GM21717 (cell line): ENCODE measurements around the gene MRPL41.
A peak's percentile ranks its signal among the peaks of the same experiment; 100 is the strongest.
"Not testable (repeated sequence)": the region's sequence is repeated elsewhere in the genome, so short reads cannot be mapped to it uniquely, and the experiment has no call there.

Experiments
- ATAC-seq: cut with Tn5 transposase; IDR thresholded peaks from one replicate; pipeline ENCODE4 v1.9.1; 2021; ENCODE audit warnings: mild to moderate bottlenecking, moderate library complexity; ENCODE audit not compliant: unreplicated experiment

The MRPL41 gene

DNA sequence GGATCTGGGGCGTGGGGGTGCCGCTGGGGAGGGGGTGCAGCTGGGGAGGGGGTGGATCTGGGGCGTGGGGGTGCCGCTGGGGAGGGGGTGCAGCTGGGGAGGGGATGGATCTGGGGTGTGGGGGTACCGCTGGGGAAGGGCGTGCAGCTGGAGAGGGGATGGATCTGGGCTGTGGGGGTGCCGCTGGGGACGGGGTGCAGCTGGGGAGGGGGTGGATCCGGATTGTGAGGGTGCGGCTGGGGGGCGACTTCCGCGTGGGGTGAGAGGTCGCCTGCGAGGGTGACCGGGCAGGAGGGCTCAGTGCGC, 768 bp upstream of the MRPL41 start:
- not testable (repeated sequence) for ATAC-seq

- ATAC-seq: peak; percentile 27
Observed at GRCh38 chr9:137552022-137552768, 516 bp downstream of the MRPL41 start.

DNA sequence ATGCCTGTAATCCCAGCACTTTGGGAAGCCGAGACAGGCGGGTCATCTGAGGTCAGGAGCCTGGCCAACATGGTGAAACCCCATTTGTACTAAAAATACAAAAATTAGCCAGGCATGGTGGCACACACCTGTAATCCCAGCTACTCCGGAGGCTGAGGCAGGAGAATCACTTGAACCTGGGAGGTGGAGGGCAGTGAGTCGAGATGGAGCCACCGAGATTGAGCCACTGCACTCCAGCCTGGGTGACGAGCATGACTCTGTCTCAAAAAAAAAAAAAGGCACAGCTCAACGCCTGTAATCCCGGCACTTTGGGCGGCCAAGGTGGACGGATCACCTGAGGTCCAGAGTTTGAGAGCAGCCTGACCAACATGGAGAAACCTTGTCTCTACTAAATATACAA, 2.0 kb downstream of the MRPL41 start:
- ATAC-seq: not testable (repeated sequence)

GRCh38 chr9:137554349-137554748, 2.7 kb downstream of the MRPL41 start:
- ATAC-seq: no peak

GRCh38 chr9:137555179-137555578, 3.5 kb downstream of the MRPL41 start:
- no peak for ATAC-seq

DNA sequence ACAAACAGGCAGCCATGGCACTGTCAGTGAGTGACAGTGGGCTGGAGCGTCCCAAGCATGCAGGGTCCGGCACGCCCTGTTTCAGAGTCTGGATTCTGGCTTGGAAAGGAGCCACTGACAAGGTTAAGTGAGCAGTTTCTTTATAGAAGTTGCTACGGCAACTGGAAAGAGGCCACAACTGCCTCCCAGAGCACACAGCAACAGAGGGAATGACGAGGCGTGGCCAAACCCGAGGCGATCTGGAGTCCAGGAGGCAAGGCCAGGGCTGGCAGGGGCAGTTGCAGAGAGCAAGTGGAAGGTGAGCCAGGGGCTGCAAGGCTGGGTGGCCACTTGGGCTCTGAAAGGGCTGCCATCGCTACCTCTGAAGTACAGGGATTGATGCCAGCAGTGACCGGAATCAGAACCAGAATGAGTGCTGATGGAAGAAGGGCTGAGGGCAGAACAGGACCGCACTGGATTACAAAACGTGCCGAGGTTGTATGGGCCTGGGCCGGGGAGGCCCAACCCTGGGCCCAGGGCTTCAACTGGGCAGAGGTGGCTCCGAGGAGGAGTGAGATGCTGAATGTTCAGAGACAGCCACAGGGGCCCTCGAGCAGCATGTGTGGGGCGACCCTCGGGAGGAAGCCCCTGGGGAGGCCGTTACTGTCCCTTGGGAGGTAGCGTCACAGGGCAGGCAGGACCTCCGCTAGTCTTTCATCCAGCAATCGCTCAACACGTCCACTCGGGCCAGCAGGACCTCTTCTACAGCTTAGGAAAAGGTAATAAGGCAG, 4.6 kb downstream of the MRPL41 start:
- no peak for ATAC-seq

DNA sequence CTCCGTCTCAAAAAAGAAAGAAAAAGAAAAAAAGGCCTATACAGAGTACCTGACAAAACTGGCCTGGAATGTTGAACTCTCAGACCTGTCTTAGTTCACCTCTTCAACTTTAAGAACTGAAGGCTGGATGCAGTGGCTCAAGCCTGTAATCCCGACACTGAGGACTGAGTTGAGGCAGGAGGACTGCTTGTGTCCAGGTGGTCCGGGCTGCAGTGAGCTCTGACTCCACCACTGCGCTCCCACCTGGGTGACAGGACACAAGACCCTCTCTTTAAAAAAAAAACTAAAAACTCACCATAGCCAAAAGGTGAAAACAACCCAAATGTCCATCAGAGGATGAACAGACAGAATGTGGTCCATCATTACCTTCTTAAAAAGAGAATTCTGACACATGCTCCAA, 6.4 kb downstream of the MRPL41 start:
- no peak for ATAC-seq

- ATAC-seq: no peak
Observed at GRCh38 chr9:137564134-137564533, 12.5 kb downstream of the MRPL41 start.

GRCh38 chr9:137564817-137565411, 13.2 kb downstream of the MRPL41 start:
- no peak for ATAC-seq

- not testable (repeated sequence) for ATAC-seq
Observed at GRCh38 chr9:137568445-137568844, 16.8 kb downstream of the MRPL41 start.

- no peak for ATAC-seq
Observed at GRCh38 chr9:137569609-137570203, 18.0 kb downstream of the MRPL41 start.

- no peak for ATAC-seq
Observed at GRCh38 chr9:137570566-137570965, 18.9 kb downstream of the MRPL41 start.

GRCh38 chr9:137574192-137574591, 22.5 kb downstream of the MRPL41 start:
- no peak for ATAC-seq

GRCh38 chr9:137575364-137575715, 23.7 kb downstream of the MRPL41 start:
- ATAC-seq: no peak

DNA sequence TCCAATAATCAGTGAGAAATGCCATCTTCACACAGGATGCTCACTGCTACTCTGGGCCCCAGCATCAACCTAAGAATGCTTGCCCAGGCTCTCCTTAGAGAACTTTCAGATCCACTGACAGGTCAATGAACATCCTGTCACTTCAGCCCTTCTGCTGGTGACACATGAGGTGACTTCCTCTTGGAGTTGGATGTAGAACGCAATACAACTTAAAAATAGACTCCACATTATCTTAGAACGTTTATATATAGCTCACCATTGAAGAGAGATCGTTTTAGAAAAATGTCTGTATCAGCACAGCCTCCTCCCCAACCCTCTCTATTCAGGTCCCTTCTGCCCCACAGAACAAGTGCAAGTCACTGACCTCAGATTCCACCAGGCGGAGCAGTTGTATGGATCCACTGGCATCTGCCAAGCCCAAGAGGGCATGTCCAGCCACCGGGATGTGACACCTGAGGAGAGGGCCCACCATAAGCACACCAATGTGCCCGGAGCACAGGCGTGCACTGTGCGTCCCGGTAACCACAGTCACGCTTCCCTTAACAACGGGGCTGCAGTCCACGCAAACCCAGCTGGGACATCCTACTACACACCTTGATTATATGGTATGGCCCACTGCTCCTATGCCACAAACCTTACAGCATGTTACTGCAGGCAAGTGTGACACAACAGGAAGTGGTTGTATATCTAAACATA, 24.2 kb downstream of the MRPL41 start:
- no peak for ATAC-seq

- peak; percentile 78 for ATAC-seq
Observed at GRCh38 chr9:137578518-137579258, 27.0 kb downstream of the MRPL41 start, which contains the start of gene DPH7. Gene DPH7, minus strand, starts transcription at chr9:137578925. Its CDS starts 148 bp downstream, at chr9:137578777.

DNA sequence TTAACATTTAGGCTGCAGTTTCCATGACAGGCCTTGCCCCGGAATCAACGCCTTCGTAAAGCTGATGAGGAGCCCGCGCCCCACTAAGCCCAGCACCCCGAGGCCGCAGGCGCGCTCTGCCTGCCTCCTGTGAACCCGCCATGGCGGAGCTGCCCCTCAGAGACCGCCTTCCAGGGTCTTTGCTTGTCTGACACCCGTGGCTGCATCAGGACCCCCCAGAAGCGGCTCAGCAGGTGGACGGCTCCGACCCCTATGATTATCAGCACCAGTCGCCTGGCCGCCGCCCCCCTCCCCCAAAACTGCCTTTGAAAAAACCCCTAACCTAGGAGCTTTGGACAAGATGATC, 27.6 kb downstream of the MRPL41 start:
- ATAC-seq: no peak

GRCh38 chr9:137580209-137580953, 28.7 kb downstream of the MRPL41 start:
- no peak for ATAC-seq

DNA sequence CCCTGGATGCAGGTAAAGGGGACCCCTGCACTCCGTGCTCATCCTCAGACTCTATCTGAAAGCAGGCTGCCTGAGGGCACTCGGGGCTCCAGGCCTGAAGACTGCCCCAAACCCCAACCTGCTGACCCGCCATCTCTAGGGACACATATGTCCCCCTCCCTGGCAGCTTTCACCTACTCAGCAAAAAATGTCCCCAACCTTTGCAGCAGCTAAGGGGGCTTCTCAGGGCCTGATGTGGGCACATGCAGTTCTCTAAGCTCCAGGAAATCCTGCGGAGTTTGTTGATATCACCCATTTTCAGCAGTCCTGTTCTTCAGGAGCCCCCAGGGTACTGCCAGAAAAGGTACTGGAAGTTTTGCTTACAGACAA, 29.3 kb downstream of the MRPL41 start:
- ATAC-seq: no peak
